IMR-90 (cell line): Measurements from ENCODE around the gene GPR176. TPM values are rescaled to one million over a fixed set of nuclear protein-coding genes. Genes with fewer than 3 reads are reported as not detected.

Source experiments
- ATAC-seq: fragments of 200-7000 bp; cut with Tn5 transposase; 2 replicates; pipeline ENCODE4 v1.9.1; 2020; ENCODE audit warnings: low read depth, mild to moderate bottlenecking, moderate library complexity
- BruUV-seq: library from RNA; stranded (reverse); fragments of 400-500 nt; replicated peaks from 2 replicates; lab custom pipeline; 2021; lab: Mats Ljungman, UMichigan
- CTCF ChIA-PET: fragments of 300-600 bp; formaldehyde crosslinking; extraction: SDS; loops from one replicate; lab custom pipeline; 2021; ENCODE audit warnings: antibody characterized with exemption; lab: Yijun Ruan, JAX
- POLR2A ChIA-PET: fragments of 300-600 bp; sonication (Branson Sonifier 250); formaldehyde crosslinking; loops from one replicate; lab custom pipeline; 2022; ENCODE audit warnings: antibody characterized with exemption; ENCODE audit not compliant: unreplicated experiment; lab: Charles Lee
- DNase-seq: peaks from one replicate; pipeline ENCODE4 v3.0.0; 2013
- H2AFZ ChIP-seq: replicated peaks from 2 replicates; pipeline ENCODE3; 2013; ENCODE audit warnings: low read length, mild to moderate bottlenecking; ENCODE audit not compliant: poor library complexity
- H2AK5ac ChIP-seq: 2 replicates; pipeline ENCODE4 v1.6.1; 2013; ENCODE audit warnings: low read depth, low read length, inconsistent platforms
- H2AK9ac ChIP-seq: replicated peaks from 2 replicates; pipeline ENCODE3; 2013; ENCODE audit warnings: mild to moderate bottlenecking, low read depth, low read length, moderate library complexity; ENCODE audit not compliant: poor library complexity
- H2BK120ac ChIP-seq: 2 replicates; pipeline ENCODE4 v1.6.1; 2013; ENCODE audit warnings: low read depth, low read length, inconsistent platforms
- H2BK15ac ChIP-seq: 3 replicates; pipeline ENCODE4 v1.6.1; 2013; ENCODE audit warnings: low read depth, low read length, inconsistent platforms
- H2BK20ac ChIP-seq: 2 replicates; pipeline ENCODE4 v1.6.1; 2013; ENCODE audit warnings: low read depth, mild to moderate bottlenecking, inconsistent platforms, low read length, moderate library complexity
- H2BK5ac ChIP-seq: 2 replicates; pipeline ENCODE4 v1.6.1; 2013; ENCODE audit warnings: mild to moderate bottlenecking, low read depth, low read length, inconsistent platforms; ENCODE audit not compliant: poor library complexity, severe bottlenecking
- H3K14ac ChIP-seq: replicated peaks from 2 replicates; pipeline ENCODE4 v1.6.1; 2013; ENCODE audit warnings: low read depth, low read length, inconsistent platforms
- H3K18ac ChIP-seq: 2 replicates; pipeline ENCODE4 v1.6.1; 2013; ENCODE audit warnings: low read depth, low read length, control low read depth
- H3K23ac ChIP-seq: 2 replicates; pipeline ENCODE4 v1.6.1; 2013; ENCODE audit warnings: low read depth, low read length, inconsistent platforms
- H3K27ac ChIP-seq: 2 replicates; pipeline ENCODE4 v1.5.1; 2013; ENCODE audit warnings: mild to moderate bottlenecking, control low read depth, low read length; ENCODE audit not compliant: insufficient read depth
- H3K27me3 ChIP-seq: 2 replicates; pipeline ENCODE4 v1.6.1; 2013; ENCODE audit warnings: low read length; ENCODE audit not compliant: control insufficient read depth, insufficient read depth
- H3K36me3 ChIP-seq: 2 replicates; pipeline ENCODE4 v1.6.1; 2013; ENCODE audit warnings: low read length, mixed read lengths; ENCODE audit not compliant: control insufficient read depth, insufficient read depth
- H3K4ac ChIP-seq: 2 replicates; pipeline ENCODE4 v1.6.1; 2013; ENCODE audit warnings: low read depth, low read length, inconsistent platforms
- H3K4me1 ChIP-seq: 2 replicates; pipeline ENCODE4 v1.6.1; 2013; ENCODE audit warnings: low read length, mixed read lengths; ENCODE audit not compliant: control insufficient read depth, insufficient read depth
- H3K4me2 ChIP-seq: 2 replicates; pipeline ENCODE4 v1.6.1; 2013; ENCODE audit warnings: low read depth, mild to moderate bottlenecking, control low read depth, low read length, moderate library complexity
- H3K4me3 ChIP-seq: 2 replicates; pipeline ENCODE4 v1.5.1; 2013; ENCODE audit warnings: low read depth, mild to moderate bottlenecking, control low read depth, low read length, moderate library complexity; ENCODE audit not compliant: insufficient read depth
- H3K56ac ChIP-seq: 2 replicates; pipeline ENCODE4 v1.6.1; 2013; ENCODE audit warnings: low read length, inconsistent platforms; ENCODE audit not compliant: insufficient read depth; ENCODE audit errors: extremely low read depth
- H3K79me1 ChIP-seq, 2 experiments: 2 replicates each; pipeline ENCODE4 v1.6.1; 2013; ENCODE audit warnings: low read length in 2 of 2, inconsistent platforms in 1 of 2, low read depth in 1 of 2
- H3K9ac ChIP-seq: 2 replicates; pipeline ENCODE4 v1.6.1; 2013; ENCODE audit warnings: low read depth, low read length, control low read depth
- H3K9me1 ChIP-seq: 2 replicates; pipeline ENCODE4 v1.6.1; 2013; ENCODE audit warnings: low read length, inconsistent platforms; ENCODE audit not compliant: insufficient read depth
- H3K9me3 ChIP-seq: 2 replicates; pipeline ENCODE4 v1.6.1; 2013; ENCODE audit warnings: low read length; ENCODE audit not compliant: control insufficient read depth, insufficient read depth
- H4K20me1 ChIP-seq: 2 replicates; pipeline ENCODE4 v1.6.1; 2013; ENCODE audit warnings: low read length, inconsistent platforms; ENCODE audit not compliant: insufficient read depth
- H4K5ac ChIP-seq: 2 replicates; pipeline ENCODE4 v1.6.1; 2013; ENCODE audit warnings: mild to moderate bottlenecking, low read depth, low read length, control low read depth
- H4K8ac ChIP-seq, 2 experiments: 2 replicates each; pipeline ENCODE4 v1.6.1; 2013; ENCODE audit warnings: low read depth in 2 of 2, low read length in 2 of 2, control low read depth in 1 of 2, inconsistent platforms in 1 of 2
- H4K91ac ChIP-seq: 2 replicates; pipeline ENCODE4 v1.6.1; 2013; ENCODE audit warnings: low read depth, low read length, inconsistent platforms; ENCODE audit not compliant: insufficient read depth
- BHLHE40 ChIP-seq: fragments of 150-350 bp; IDR thresholded peaks from 2 replicates; pipeline ENCODE4 v1.6.1; 2016; ENCODE audit warnings: mild to moderate bottlenecking, low read depth, low read length
- CEBPB ChIP-seq: IDR thresholded peaks from 2 replicates; pipeline ENCODE4 v1.6.1; 2012; ENCODE audit warnings: low read depth, low read length, improper control_type of control experiment
- CTCF ChIP-seq: conservative IDR thresholded peaks from 2 replicates; pipeline ENCODE4 v1.5.1; 2012; ENCODE audit warnings: mild to moderate bottlenecking, low read depth, low read length, improper control_type of control experiment
- ELK1 ChIP-seq: fragments of 150-350 bp; IDR thresholded peaks from 2 replicates; pipeline ENCODE4 v1.6.1; 2016; ENCODE audit warnings: low read depth, mild to moderate bottlenecking, low read length, moderate library complexity, borderline replicate concordance
- MAFK ChIP-seq: IDR thresholded peaks from 2 replicates; pipeline ENCODE4 v1.6.1; 2012; ENCODE audit warnings: low read depth, low read length, improper control_type of control experiment
- MAZ ChIP-seq: IDR thresholded peaks from 2 replicates; pipeline ENCODE4 v1.6.1; 2012; ENCODE audit warnings: low read depth, mild to moderate bottlenecking, low read length, improper control_type of control experiment, moderate library complexity, borderline replicate concordance
- MXI1 ChIP-seq: IDR thresholded peaks from 2 replicates; pipeline ENCODE4 v1.6.1; 2012; ENCODE audit warnings: low read depth, mild to moderate bottlenecking, low read length, moderate library complexity, borderline replicate concordance
- RCOR1 ChIP-seq: IDR thresholded peaks from 2 replicates; pipeline ENCODE4 v1.6.1; 2012; ENCODE audit warnings: mild to moderate bottlenecking, low read length, improper control_type of control experiment; ENCODE audit not compliant: insufficient replicate concordance
- RFX5 ChIP-seq: IDR thresholded peaks from 2 replicates; pipeline ENCODE4 v1.8.0; 2012; ENCODE audit warnings: low read depth, mild to moderate bottlenecking, low read length, moderate library complexity
- USF2 ChIP-seq: fragments of 150-350 bp; IDR thresholded peaks from 2 replicates; pipeline ENCODE4 v1.6.1; 2017; ENCODE audit warnings: mild to moderate bottlenecking, antibody characterized with exemption, low read length, low read depth
- WGBS, 2 experiments: methylation state at CpG; one replicate each; pipeline versions ENCODE4 v1.1.5 to v1.1.7; 2013; ENCODE audit warnings: missing lambda C conversion rate in 2 of 2; ENCODE audit not compliant: insufficient read length in 1 of 2; ENCODE audit errors: extremely low coverage in 2 of 2; 5-methylcytosine and 5-hydroxymethylcytosine counted together
- dilution Hi-C: fragments of 300-500 bp; cut with HindIII; formaldehyde crosslinking; loops from one replicate; pipeline ENCODE4 v1.14.3; 2018; ENCODE audit warnings: low sequenced_read_pairs; ENCODE audit not compliant: unreplicated experiment
- in situ Hi-C: fragments of 300-500 bp; cut with MboI; formaldehyde crosslinking; loops from 3 replicates; pipeline ENCODE4 v1.14.3; 2019; ENCODE audit warnings: low sequenced_read_pairs, inconsistent platforms, mixed read lengths
- intact Hi-C: fragments of 100-400 bp; cut with micrococcal nuclease; formaldehyde crosslinking; loops from 2 replicates; pipeline ENCODE4 v1.10.0; 2022
- polyA plus RNA-seq, 3 experiments: library from polyadenylated mRNA; depleted of rRNA; stranded (reverse); fragments of >200 nt; gene quantifications; 2 replicates each; pipeline ENCODE4 v1.2.3, GENCODE V29; 2012; ENCODE audit warnings: low replicate concordance in 1 of 3
- total RNA-seq: library from RNA; depleted of rRNA; stranded (reverse); fragments of >200 nt; gene quantifications from 2 replicates; pipeline ENCODE4 v1.2.3, GENCODE V29; 2012

GPR176 gene
- total and polyA plus RNA-seq, 2 of the 4 experiments (the other 2 are of a cell fraction), result 114 to 246 TPM

- Histone ChIP-seq H2BK120ac (peak within 1 kb of the TSS; percentile 76), H3K4me2 (peak within 1 kb of the TSS; percentile 97), H3K36me3 (no peaks in the 10 kb centered on the region), H3K56ac (peak within 1 kb of the TSS; percentile 96), H3K27ac (peak within 1 kb of the TSS; percentile 80), H4K5ac (peak within 1 kb of the TSS; percentile 94), H2BK15ac (peak within 1 kb of the TSS; percentile 95), H3K27me3 (no peaks in the 10 kb centered on the region), H3K4me1 (peaks cover 14% of the 10 kb centered on the region), H3K23ac (peak within 1 kb of the TSS; percentile 98), H4K8ac (peak within 1 kb of the TSS; percentile 85 to 98), H2AK9ac (peak within 1 kb of the TSS; percentile 84), H3K9ac (peak within 1 kb of the TSS; percentile 95), H4K91ac (peak within 1 kb of the TSS; percentile 81), H3K14ac (peak within 1 kb of the TSS; percentile 96), H3K18ac (peak within 1 kb of the TSS; percentile 97), H3K9me3 (no peaks in the 10 kb centered on the region), H2BK5ac (peak within 1 kb of the TSS; percentile 90), H3K4me3 (peak within 1 kb of the TSS; percentile 93), H2AK5ac (peak within 1 kb of the TSS; percentile 62; the same call in 1 of the 2 replicates), H2AFZ (peak within 1 kb of the TSS; percentile 92), H3K4ac (peak within 1 kb of the TSS; percentile 92), H2BK20ac (peak within 1 kb of the TSS; percentile 9), H4K20me1 (no peaks in the 10 kb centered on the region), H3K79me1 (peaks cover 8 to 38% of the 10 kb centered on the region in 2 experiments), H3K9me1 (no peaks in the 10 kb centered on the region)
- intact Hi-C loops, result loop anchor here (10.0 kb wide), 3 partner anchors 222 to 1078 kb away; partner anchors contain the start of gene BMF
- peak; percentile 98 for ATAC-seq
- TF ChIP-seq MAZ (peak; percentile 40; the same call in 1 of the 2 replicates), RCOR1 (no peak), USF2 (0 out of 2 replicates have a peak, but pooled peaks have one; percentile 18), CEBPB (no peak), CTCF (no peak), RFX5 (peak; percentile 59; the same call in 1 of the 2 replicates), MAFK (no peak), BHLHE40 (peak; percentile 91), MXI1 (peak; percentile 70; the same call in 1 of the 2 replicates), ELK1 (0 out of 2 replicates have a peak, but pooled peaks have one; percentile 54)
- dilution Hi-C loops, result no loop called here
- 0% methylated on average over 30 of the region's 64 CpGs; no CpG with 5 or more reads in 1 of the 2 experiments for WGBS, 2 experiments
- ChIA-PET CTCF (interaction anchor here (1.2 kb wide), 1 partner anchor 26 kb away, joined by 4 read pairs; no protein-coding TSS in a partner anchor), POLR2A (no interaction called here)
- in situ Hi-C loops, result loop anchor here (10.0 kb wide), 1 partner anchor 172 kb away; no protein-coding TSS in a partner anchor
- BruUV-seq, result no TSS peak
- DNase-seq, result peak; percentile 96
These were observed 137.5 kb downstream of the GPR176 start, which contains the start of gene FSIP1 for GRCh38 chr15:39782441-39783138. TSS of gene FSIP1 (minus strand) at chr15:39782841. CDS start at chr15:39776524, 6,317 bp downstream.
